Activated naive CD4-positive, alpha-beta T cell treated with anti-CD3 and anti-CD28 coated beads, Interleukin-2, amount 50 U/mL, for 72 hours (primary cell): ENCODE results near the gene CPAMD8. TPM values are rescaled to one million over a fixed set of nuclear protein-coding genes. Genes with fewer than 3 reads are reported as not detected.
"Not testable (repeated sequence)": the region's sequence is repeated elsewhere in the genome, so short reads cannot be mapped to it uniquely, and the experiment has no call there.

Source experiments
- ATAC-seq, 2 donors: fragments of 150-1000 bp; cut with Tn5 transposase; 2 replicates each; pipeline ENCODE4 v1.10.0; 2021; ENCODE audit warnings: mild to moderate bottlenecking in 2 of 2, moderate library complexity in 2 of 2
- DNase-seq, 2 donors: peaks; one replicate each; pipeline ENCODE4 v3.0.0; 2021 to 2022; ENCODE audit warnings: low spot score in 2 of 2
- H3K27ac Mint-ChIP-seq, 2 donors: one replicate each; pipeline ENCODE4 v1.8.0; 2022; ENCODE audit warnings: mild to moderate bottlenecking in 2 of 2, mixed read lengths in 2 of 2
- H3K36me3 Mint-ChIP-seq, 2 donors: one replicate each; pipeline ENCODE4 v1.8.0; 2022; ENCODE audit warnings: mixed read lengths in 2 of 2
- H3K9me3 Mint-ChIP-seq, 2 donors: one replicate each; pipeline ENCODE4 v1.8.0; 2022; ENCODE audit warnings: mixed read lengths in 2 of 2
- total RNA-seq, 2 donors: library from RNA; stranded (reverse); gene quantifications; one replicate each; pipeline ENCODE4 v1.2.3, GENCODE V29; 2022

CPAMD8 gene
- total RNA-seq, 2 donors from 2014 or later = 0.19 to 0.75 TPM

- Mint-ChIP-seq H3K27ac (no peak overlapping the region), H3K9me3 (no peaks in the 10 kb centered on the region), H3K36me3 (peaks cover 8 to 16% of the 10 kb centered on the region in 2 donors)
- DNase-seq (no peak), ATAC-seq (no peak)
Observed at GRCh38 chr19:17049711-17050280, 23.2 kb upstream of the CPAMD8 start.

DNA sequence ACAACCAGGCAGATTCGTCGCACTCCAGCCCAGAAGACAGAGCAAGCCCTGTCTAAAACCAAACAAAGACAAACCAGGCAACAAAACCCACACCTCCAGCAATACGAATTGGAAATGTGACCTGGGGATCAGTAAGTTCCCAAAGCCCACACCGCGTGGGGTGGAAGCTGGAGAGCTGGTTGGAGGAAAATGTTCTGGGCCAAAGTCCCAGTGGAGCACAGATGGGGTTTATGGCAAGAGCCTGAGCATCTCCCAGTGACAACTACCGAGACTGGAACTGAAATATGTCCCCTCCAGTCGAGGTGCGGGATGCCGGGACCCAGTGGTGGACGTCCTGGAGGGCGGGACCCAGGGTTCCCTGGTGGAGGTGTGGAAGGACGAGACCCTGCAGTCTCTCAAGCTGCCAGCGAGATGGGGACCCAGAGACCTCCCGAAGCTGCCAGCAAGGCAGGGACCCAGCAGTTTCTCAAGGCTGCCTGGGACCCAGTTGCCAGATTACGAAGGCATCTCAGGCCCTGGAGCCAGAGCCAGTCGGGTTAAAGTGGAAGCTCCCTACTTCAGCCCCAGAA is 22.4 kb upstream of the CPAMD8 start:
- no peak for DNase-seq
- Mint-ChIP-seq H3K9me3 (no peaks in the 10 kb centered on the region), H3K36me3 (peaks cover 8 to 14% of the 10 kb centered on the region in 2 donors), H3K27ac (peak overlapping the region in 1 of 2 donors; percentile 16)
- no peak for ATAC-seq

- ATAC-seq (no peak), DNase-seq (no peak)
- no peaks in the 10 kb centered on the region for H3K9me3 Mint-ChIP-seq
- H3K36me3 Mint-ChIP-seq = peaks cover 2% of the 10 kb centered on the region in 2 donors
- no peak overlapping the region for H3K27ac Mint-ChIP-seq
Observed at GRCh38 chr19:17045907-17046502, 19.4 kb upstream of the CPAMD8 start.

DNA sequence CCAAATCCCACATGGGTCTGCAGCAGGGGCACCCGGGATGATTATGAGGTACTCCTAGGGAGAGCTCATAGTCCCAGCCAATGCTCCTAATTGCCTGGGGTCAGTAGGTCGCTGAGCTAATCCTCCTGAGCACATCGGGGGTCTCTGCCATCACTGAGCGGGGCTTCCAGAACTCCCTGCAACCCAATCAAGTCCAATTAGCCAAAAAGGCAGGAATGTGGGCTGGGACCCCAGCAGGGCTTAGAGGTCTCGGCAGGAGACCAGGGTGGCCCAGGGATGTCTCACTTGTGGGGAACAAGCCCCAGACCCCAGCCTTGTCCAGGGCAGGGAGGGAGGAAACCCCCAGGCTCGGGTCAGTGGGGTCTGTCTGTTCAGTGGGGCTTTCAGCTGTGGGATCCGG is 17.1 kb upstream of the CPAMD8 start:
- no peaks in the 10 kb centered on the region for H3K9me3 Mint-ChIP-seq
- ATAC-seq = no peak
- no peaks in the 10 kb centered on the region for H3K36me3 Mint-ChIP-seq

GRCh38 chr19:17041976-17042375 is 15.4 kb upstream of the CPAMD8 start:
- Mint-ChIP-seq H3K27ac (peak overlapping the region in 1 of 2 donors; percentile 72), H3K36me3 (no peaks in the 10 kb centered on the region), H3K9me3 (no peaks in the 10 kb centered on the region)
- ATAC-seq (no peak), DNase-seq (no peak)

More for the DNA sequence above, 17.1 kb upstream of the CPAMD8 start:
- DNase-seq = no peak
- no peak overlapping the region for H3K27ac Mint-ChIP-seq

DNA sequence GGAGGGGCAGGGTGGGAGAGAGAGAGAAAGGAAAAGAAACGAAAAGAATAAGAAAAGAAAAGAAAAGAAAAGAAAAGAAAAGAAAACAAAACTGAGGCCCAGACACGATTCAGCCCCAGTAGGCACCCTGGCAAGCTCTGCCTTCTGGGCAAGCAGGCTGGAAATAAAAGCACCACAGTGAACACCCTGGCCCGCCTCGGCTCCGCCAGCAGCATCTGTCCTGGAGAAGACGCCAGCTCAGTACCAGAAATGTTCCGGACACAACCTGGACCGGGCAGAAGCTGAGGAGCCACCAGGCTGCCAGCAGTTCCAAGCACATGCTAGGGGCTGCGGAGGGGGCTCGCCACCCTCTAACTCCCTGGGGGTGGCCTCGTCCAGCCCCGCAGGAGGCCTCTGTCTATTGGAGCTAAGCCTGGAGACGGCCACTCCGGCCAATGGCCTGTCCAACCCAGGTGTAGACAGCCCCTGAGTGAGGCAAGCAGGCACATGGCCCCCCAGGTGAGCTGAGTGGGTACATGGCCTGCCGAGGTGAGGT is 11.4 kb upstream of the CPAMD8 start:
- ATAC-seq = no peak
- no peak overlapping the region for H3K27ac Mint-ChIP-seq
- no peaks in the 10 kb centered on the region for H3K36me3 Mint-ChIP-seq
- no peaks in the 10 kb centered on the region for H3K9me3 Mint-ChIP-seq
- DNase-seq = no peak

DNA sequence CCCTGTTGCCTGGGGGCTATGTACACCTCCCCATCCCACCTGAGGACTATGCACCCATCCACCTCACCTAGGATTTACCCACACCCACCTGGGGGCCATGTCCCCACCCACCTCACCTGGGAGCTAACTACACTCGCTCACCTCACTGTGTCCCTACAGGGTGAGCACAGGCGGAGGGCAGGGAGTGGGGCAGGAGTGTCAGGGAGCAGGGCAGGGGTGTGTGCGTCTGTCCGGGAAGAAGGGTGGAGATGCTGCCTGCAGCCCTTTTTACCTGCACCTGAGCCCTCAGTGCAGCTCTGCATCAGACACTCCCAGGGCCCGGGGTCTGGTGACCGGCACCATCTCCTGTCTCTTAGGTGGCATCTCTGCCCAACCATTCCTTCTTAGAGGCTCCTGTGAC is 10.6 kb upstream of the CPAMD8 start:
- DNase-seq (no peak), ATAC-seq (no peak)
- no peaks in the 10 kb centered on the region for H3K36me3 Mint-ChIP-seq
- H3K27ac Mint-ChIP-seq = no peak overlapping the region
- no peaks in the 10 kb centered on the region for H3K9me3 Mint-ChIP-seq

DNA sequence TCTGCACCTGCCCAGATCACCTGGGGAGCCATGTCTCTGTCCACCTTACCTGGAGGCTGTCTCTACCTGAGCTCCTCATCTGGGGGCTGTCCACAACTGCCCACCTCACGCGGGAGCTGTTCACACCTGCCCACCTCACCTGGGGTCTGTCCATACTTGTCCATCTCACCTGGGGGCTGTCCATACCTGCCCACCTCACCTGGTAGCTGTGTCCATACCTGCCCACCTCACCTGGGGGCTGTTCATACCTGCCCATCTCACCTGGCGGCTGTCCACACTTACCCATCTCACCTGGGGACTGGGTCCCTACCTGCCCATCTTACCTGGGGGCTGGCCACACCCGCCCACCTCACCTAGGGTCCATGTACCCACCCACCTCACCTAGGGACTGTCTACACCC is 10.0 kb upstream of the CPAMD8 start:
- no peak for DNase-seq
- Mint-ChIP-seq H3K36me3 (no peaks in the 10 kb centered on the region), H3K27ac (no peak overlapping the region), H3K9me3 (no peaks in the 10 kb centered on the region)
- no peak for ATAC-seq

DNA sequence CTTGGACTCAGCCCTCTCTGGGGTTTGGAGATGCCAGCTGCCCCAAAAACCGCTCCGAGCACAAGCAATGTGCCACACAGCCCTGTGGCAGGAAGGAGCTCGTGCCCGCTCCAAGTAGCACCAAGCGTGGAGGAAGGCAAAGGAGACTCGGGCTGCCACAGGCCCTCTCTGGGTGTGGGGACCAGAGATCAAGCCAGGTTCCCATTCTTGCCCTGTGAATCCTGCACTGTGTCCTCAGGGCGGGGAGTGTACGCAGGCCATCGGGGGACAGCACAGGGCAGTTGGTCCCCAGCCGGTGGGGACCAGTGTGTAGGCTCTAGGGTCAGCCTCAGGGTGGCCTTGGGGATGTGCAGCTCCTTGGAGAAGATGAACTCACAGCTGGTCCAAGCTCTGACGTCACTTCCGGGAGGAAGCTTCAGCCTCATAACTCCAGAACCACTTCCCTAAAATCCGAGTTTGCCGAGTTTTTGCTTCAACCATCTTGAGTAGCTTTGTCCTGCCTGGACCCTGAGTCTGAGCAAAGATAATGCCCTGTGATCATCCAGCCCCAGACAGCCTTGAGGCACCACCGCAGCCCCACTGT is 9.3 kb upstream of the CPAMD8 start:
- Mint-ChIP-seq H3K36me3 (no peaks in the 10 kb centered on the region), H3K9me3 (no peaks in the 10 kb centered on the region), H3K27ac (no peak overlapping the region)
- ATAC-seq = no peak
- no peak for DNase-seq

GRCh38 chr19:17031741-17032140 is 5.1 kb upstream of the CPAMD8 start:
- DNase-seq (no peak), ATAC-seq (no peak)
- no peaks in the 10 kb centered on the region for H3K36me3 Mint-ChIP-seq
- no peak overlapping the region for H3K27ac Mint-ChIP-seq
- H3K9me3 Mint-ChIP-seq = no peaks in the 10 kb centered on the region

- DNase-seq (no peak), ATAC-seq (no peak)
- Mint-ChIP-seq H3K27ac (no peak overlapping the region), H3K9me3 (peaks cover 4 to 21% of the 10 kb centered on the region in 2 donors), H3K36me3 (peaks cover 17 to 23% of the 10 kb centered on the region in 2 donors)
Observed at GRCh38 chr19:17027535-17027975, 945 bp upstream of the CPAMD8 start.

DNA sequence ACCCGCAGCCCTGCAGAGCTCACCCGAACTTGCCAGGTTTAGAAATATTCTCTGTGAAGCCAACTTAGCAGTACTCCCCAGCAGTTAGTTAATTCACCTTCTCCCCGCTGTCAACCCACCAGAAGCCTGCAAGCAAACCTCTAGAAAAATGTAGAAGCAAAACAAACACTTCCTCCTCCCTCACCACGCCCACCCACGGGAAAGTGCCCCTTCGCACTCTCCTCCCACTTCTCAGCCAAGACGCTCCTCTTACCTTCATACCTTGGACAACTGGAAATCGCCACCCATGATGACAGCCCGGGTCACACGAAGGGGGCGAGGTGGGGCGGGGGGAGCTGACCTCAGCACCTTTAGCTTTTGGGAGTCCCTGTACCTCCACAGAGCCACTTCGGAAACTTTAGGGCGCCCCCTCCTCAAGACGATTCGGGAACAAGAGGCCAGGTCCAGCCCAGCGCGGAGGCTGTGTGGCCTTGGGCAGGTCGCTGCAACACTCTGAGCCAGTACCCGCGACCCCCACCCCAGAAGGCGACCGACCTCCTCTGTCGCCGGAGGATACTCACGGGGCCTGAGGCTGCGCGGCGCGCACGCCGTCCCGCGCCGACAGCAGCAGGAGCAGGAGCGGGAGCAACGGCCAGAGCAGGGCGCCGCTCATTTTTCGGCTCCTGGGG is 485 bp downstream of the CPAMD8 start:
- H3K36me3 Mint-ChIP-seq = peaks cover 18 to 24% of the 10 kb centered on the region in 2 donors
- H3K27ac Mint-ChIP-seq = no peak overlapping the region
- H3K9me3 Mint-ChIP-seq = peaks cover 4 to 21% of the 10 kb centered on the region in 2 donors
- peak in 1 of 2 donors; percentile 13 for ATAC-seq
- DNase-seq = no peak

DNA sequence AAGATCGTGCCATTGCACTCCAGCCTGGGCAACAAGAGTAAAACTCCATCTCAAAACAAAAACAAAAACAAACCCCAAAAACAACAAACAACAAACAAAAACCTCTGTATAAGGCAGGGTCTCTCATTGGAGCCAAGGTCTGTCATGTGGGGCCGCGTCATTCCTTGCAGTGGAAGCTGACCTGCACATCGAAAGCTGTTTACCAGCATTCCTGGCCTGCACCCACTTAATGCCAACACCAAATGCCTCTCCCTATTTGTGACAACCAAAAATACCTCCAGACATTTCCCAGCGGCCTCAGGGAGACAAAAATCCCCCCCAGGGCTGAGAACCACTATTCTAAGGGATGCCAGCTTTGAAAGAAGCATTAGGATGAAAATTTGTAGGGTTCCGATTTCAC is 1.2 kb downstream of the CPAMD8 start:
- Mint-ChIP-seq H3K9me3 (peaks cover 4 to 24% of the 10 kb centered on the region in 2 donors), H3K36me3 (peaks cover 18 to 24% of the 10 kb centered on the region in 2 donors), H3K27ac (no peak overlapping the region)
- no peak for DNase-seq
- ATAC-seq = no peak

DNA sequence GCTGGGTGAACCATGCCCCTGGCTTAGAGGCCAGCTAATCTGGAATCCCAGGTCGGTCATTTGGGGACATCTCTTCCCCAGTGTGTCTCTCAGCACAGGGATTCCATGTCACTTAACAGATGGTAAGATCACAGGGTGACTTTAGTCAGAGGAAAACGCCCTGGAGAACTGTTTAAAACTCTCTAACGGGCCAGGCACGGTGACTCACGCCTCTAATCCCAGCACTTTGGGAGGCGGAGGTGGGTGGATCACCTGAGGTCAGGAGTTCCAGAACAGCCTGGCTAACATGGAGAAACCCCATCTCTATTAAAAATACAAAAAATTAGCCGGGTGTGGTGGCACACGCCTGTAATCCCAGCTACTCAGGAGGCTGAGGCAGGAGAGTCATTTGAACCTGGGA is 1.7 kb downstream of the CPAMD8 start:
- peaks cover 4 to 24% of the 10 kb centered on the region in 2 donors for H3K9me3 Mint-ChIP-seq

GRCh38 chr19:17023805-17024204 is 2.8 kb downstream of the CPAMD8 start:
- H3K36me3 Mint-ChIP-seq = peaks cover 18 to 24% of the 10 kb centered on the region in 2 donors
- H3K27ac Mint-ChIP-seq = no peak overlapping the region
- ATAC-seq = no peak
- peaks cover 4 to 24% of the 10 kb centered on the region in 2 donors for H3K9me3 Mint-ChIP-seq
- DNase-seq = no peak

More for the DNA sequence above, 1.7 kb downstream of the CPAMD8 start:
- H3K27ac Mint-ChIP-seq, DNase-seq, ATAC-seq: not testable (repeated sequence)
- peaks cover 18 to 24% of the 10 kb centered on the region in 2 donors for H3K36me3 Mint-ChIP-seq

DNA sequence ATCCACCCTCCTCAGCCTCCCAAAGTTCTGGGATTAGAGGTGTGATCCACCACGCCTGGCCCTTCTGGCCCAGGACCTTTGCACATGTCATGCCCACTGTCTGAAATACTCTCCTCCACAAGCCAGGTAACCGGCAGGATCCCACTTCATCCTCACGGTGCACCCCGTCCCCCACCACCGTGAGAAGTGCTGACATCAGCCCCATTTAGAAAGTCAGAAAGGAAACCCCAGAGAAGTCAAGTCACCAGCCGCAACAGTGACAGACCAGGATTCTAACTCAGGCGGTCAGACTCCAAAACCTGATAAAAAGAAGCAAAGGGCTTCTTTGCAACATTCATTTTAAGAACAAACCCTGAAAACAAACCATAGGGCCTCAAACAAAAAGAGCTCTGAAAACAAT is 3.9 kb downstream of the CPAMD8 start:
- H3K9me3 Mint-ChIP-seq = peaks cover 4 to 24% of the 10 kb centered on the region in 2 donors
- no peak for ATAC-seq
- H3K36me3 Mint-ChIP-seq = peaks cover 18 to 24% of the 10 kb centered on the region in 2 donors
- no peak overlapping the region for H3K27ac Mint-ChIP-seq
- no peak for DNase-seq
